Epithelial cell of umbilical artery (primary cell): ENCODE data around the gene FAM200B. TPM values are rescaled to one million over a fixed set of nuclear protein-coding genes. Genes with fewer than 3 reads are reported as not detected.

Source experiments
- total RNA-seq: library from RNA; depleted of rRNA; stranded (reverse); fragments of >200 nt; gene quantifications from 2 replicates; pipeline ENCODE4 v1.2.3, GENCODE V29; 2014

Gene FAM200B
- 14.6 and 16.1 TPM in 2 replicates for total RNA-seq

GRCh38 chr4:15681372-15682241 lies at the start of gene FAM200B:
Gene FAM200B, plus strand, starts transcription at chr4:15681827. Its CDS starts 5,151 bp downstream, at chr4:15686978.

GRCh38 chr4:15655223-15656037 lies 26.2 kb upstream of the FAM200B start, which contains the start of gene FBXL5:
Gene FBXL5, minus strand, starts transcription at chr4:15655357. Its CDS starts 70 bp downstream, at chr4:15655287.

GRCh38 chr4:15702941-15703403 lies 21.3 kb downstream of the FAM200B start, which contains the start of gene BST1:
Gene BST1, plus strand, starts transcription at chr4:15703065. Its CDS starts 80 bp downstream, at chr4:15703145.

Other genes with a start within 250 kb of the FAM200B start
- 3.9 and 4.7 TPM in 2 replicates for gene CC2D2A, start 211.9 kb upstream of the FAM200B start, total RNA-seq
- 76.7 and 173 TPM in 2 replicates for gene FBXL5, start 26.5 kb upstream of the FAM200B start, total RNA-seq
- gene BST1, start 21.2 kb downstream of the FAM200B start, total RNA-seq, result 5.2 and 6.5 TPM in 2 replicates
- gene CD38, start 96.5 kb downstream of the FAM200B start, total RNA-seq, result under 0.01 TPM in 1 of 2 replicates, not detected in the other